ENCODE measurements around the gene AGBL4. TPM values are rescaled to one million over a fixed set of nuclear protein-coding genes. Genes with fewer than 3 reads are reported as not detected.

Gene AGBL4
- total RNA-seq, 1 donor from 2014 or later = 0.39 TPM

DNA sequence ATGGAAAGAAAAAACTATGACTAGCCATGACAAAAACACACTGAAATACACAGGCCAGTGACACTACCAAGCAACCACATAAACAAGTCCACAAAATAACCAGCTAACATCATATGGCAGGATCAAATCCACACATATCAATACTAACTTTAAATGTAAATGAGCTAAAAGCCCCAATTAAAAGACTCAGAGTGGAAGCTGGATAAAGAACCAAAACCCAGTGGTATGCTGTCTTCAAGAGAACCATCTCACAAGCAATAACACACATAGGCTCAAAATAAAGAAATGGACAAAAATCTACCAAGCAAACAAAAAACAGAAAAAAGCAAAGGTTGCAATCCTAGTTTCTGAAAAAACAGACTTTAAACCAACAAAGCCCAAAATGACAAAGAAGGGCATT, 770.8 kb downstream of the AGBL4 start:
- Mint-ChIP-seq H3K9me3 (no peaks in the 10 kb centered on the region), H3K4me3 (no peak overlapping the region)
- TF ChIP-seq, protein P1, sequence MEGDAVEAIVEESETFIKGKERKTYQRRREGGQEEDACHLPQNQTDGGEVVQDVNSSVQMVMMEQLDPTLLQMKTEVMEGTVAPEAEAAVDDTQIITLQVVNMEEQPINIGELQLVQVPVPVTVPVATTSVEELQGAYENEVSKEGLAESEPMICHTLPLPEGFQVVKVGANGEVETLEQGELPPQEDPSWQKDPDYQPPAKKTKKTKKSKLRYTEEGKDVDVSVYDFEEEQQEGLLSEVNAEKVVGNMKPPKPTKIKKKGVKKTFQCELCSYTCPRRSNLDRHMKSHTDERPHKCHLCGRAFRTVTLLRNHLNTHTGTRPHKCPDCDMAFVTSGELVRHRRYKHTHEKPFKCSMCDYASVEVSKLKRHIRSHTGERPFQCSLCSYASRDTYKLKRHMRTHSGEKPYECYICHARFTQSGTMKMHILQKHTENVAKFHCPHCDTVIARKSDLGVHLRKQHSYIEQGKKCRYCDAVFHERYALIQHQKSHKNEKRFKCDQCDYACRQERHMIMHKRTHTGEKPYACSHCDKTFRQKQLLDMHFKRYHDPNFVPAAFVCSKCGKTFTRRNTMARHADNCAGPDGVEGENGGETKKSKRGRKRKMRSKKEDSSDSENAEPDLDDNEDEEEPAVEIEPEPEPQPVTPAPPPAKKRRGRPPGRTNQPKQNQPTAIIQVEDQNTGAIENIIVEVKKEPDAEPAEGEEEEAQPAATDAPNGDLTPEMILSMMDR (conservative IDR thresholded peaks at IDR 0.05) = no peak

GRCh38 chr1:49251019-49251784, 772.6 kb downstream of the AGBL4 start:
- Mint-ChIP-seq H3K4me3 (no peak overlapping the region), H3K9me3 (no peaks in the 10 kb centered on the region), H3K27me3 (no peaks in the 10 kb centered on the region), H3K27ac (no peak overlapping the region), H3K4me1 (ENCODE audit: unreplicated experiment) (no peaks in the 10 kb centered on the region), H3K36me3 (no peaks in the 10 kb centered on the region)
- DNase-seq (ENCODE audit: extremely low spot score, unreplicated experiment) = no peak
- TF ChIP-seq, protein P1 (conservative IDR thresholded peaks at IDR 0.05) = no peak

More for the DNA sequence above, 770.8 kb downstream of the AGBL4 start:
- Mint-ChIP-seq H3K36me3 (no peaks in the 10 kb centered on the region), H3K4me1 (ENCODE audit: unreplicated experiment) (no peaks in the 10 kb centered on the region), H3K27ac (no peak overlapping the region), H3K27me3 (no peaks in the 10 kb centered on the region)
- no peak for DNase-seq (ENCODE audit: extremely low spot score, unreplicated experiment)

- no peak overlapping the region for H3K4me3 Mint-ChIP-seq
- no peaks in the 10 kb centered on the region for H3K4me1 Mint-ChIP-seq (ENCODE audit: unreplicated experiment)
- TF ChIP-seq, protein P1 (conservative IDR thresholded peaks at IDR 0.05) = no peak
- DNase-seq (ENCODE audit: extremely low spot score, unreplicated experiment) = no peak
- H3K36me3 Mint-ChIP-seq = no peaks in the 10 kb centered on the region
- H3K27me3 Mint-ChIP-seq = no peaks in the 10 kb centered on the region
- H3K9me3 Mint-ChIP-seq = peaks cover 12% of the 10 kb centered on the region
- no peak overlapping the region for H3K27ac Mint-ChIP-seq
These were observed 783.0 kb downstream of the AGBL4 start for GRCh38 chr1:49240709-49241221.

DNA sequence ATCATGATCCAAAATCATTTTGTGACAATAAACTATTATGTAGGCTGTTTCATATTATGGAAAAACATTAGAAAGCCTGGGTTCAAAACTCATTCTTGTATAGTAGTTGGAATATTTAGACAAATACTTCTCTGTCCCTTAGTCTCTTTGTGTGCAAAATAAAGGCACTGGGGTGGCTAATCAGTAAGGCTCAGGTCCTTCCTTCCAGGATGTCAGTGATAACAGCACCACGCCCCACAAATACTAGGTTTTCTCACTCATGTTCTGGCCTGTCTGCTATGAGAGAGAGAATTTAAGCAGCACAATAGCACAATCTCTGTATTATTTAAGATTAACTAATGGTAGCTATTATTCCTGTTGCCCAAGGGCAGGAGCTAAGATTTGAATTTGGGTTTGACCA, 788.8 kb downstream of the AGBL4 start:
- H3K27me3 Mint-ChIP-seq = no peaks in the 10 kb centered on the region
- H3K4me1 Mint-ChIP-seq (ENCODE audit: unreplicated experiment) = no peaks in the 10 kb centered on the region
- H3K27ac Mint-ChIP-seq = no peak overlapping the region
- DNase-seq (ENCODE audit: extremely low spot score, unreplicated experiment) = no peak
- TF ChIP-seq, protein P1 (conservative IDR thresholded peaks at IDR 0.05) = no peak
- peaks cover 7% of the 10 kb centered on the region for H3K9me3 Mint-ChIP-seq
- H3K36me3 Mint-ChIP-seq = no peaks in the 10 kb centered on the region
- H3K4me3 Mint-ChIP-seq = no peak overlapping the region

- DNase-seq (ENCODE audit: extremely low spot score, unreplicated experiment) = no peak
These were observed 794.2 kb downstream of the AGBL4 start for GRCh38 chr1:49229555-49229954.

More at GRCh38 chr1:49229555-49229954, 794.2 kb downstream of the AGBL4 start:
- Mint-ChIP-seq H3K4me1 (ENCODE audit: unreplicated experiment) (no peaks in the 10 kb centered on the region), H3K27me3 (no peaks in the 10 kb centered on the region), H3K4me3 (no peak overlapping the region), H3K36me3 (no peaks in the 10 kb centered on the region), H3K27ac (no peak overlapping the region), H3K9me3 (no peaks in the 10 kb centered on the region)
- TF ChIP-seq, protein P1 (conservative IDR thresholded peaks at IDR 0.05) = no peak
